GM19324 (cell line): ENCODE data around the gene ZNF275.

ENCODE experiments used
- ATAC-seq: cut with Tn5 transposase; IDR thresholded peaks from one replicate; pipeline ENCODE4 v1.9.1; 2021; ENCODE audit warnings: mild to moderate bottlenecking, moderate library complexity; ENCODE audit not compliant: unreplicated experiment, low FRiP score

Gene ZNF275

GRCh38 chrX:153352858-153353257, 18.9 kb downstream of the ZNF275 start:
- ATAC-seq: no peak

GRCh38 chrX:153353416-153353815, 19.5 kb downstream of the ZNF275 start:
- ATAC-seq: no peak

- no peak for ATAC-seq
These were observed 23.9 kb downstream of the ZNF275 start for GRCh38 chrX:153357877-153358276.

GRCh38 chrX:153361781-153362397, 27.9 kb downstream of the ZNF275 start:
- no peak for ATAC-seq

- no peak for ATAC-seq
These were observed 31.7 kb downstream of the ZNF275 start for GRCh38 chrX:153365670-153366069.

GRCh38 chrX:153366119-153366518, 32.2 kb downstream of the ZNF275 start:
- no peak for ATAC-seq

GRCh38 chrX:153366878-153367538, 33.1 kb downstream of the ZNF275 start:
- ATAC-seq: no peak

- ATAC-seq: no peak
These were observed 36.5 kb downstream of the ZNF275 start for GRCh38 chrX:153370293-153371055.

- no peak for ATAC-seq
These were observed 37.3 kb downstream of the ZNF275 start for GRCh38 chrX:153371256-153371655.

GRCh38 chrX:153372949-153373348, 39.0 kb downstream of the ZNF275 start:
- ATAC-seq: no peak

- ATAC-seq: no peak
These were observed 40.5 kb downstream of the ZNF275 start for GRCh38 chrX:153374426-153374825.

GRCh38 chrX:153375571-153375970, 41.6 kb downstream of the ZNF275 start:
- no peak for ATAC-seq

- no peak for ATAC-seq
These were observed 43.8 kb downstream of the ZNF275 start for GRCh38 chrX:153377727-153378126.

- no peak for ATAC-seq
These were observed 44.7 kb downstream of the ZNF275 start for GRCh38 chrX:153378607-153379006.

GRCh38 chrX:153379508-153379907, 45.6 kb downstream of the ZNF275 start:
- ATAC-seq: no peak

GRCh38 chrX:153379971-153380581, 46.1 kb downstream of the ZNF275 start:
- no peak for ATAC-seq

- no peak for ATAC-seq
These were observed 46.7 kb downstream of the ZNF275 start for GRCh38 chrX:153380691-153381090.

- ATAC-seq: no peak
These were observed 48.0 kb downstream of the ZNF275 start for GRCh38 chrX:153381684-153382532.

- no peak for ATAC-seq
These were observed 48.9 kb downstream of the ZNF275 start for GRCh38 chrX:153382563-153383482.
